Gastroesophageal sphincter (tissue), 4 donors: ENCODE results near the gene MYCBP2. TPM values are rescaled to one million over a fixed set of nuclear protein-coding genes. Genes with fewer than 3 reads are reported as not detected.

Source experiments
- ATAC-seq: fragments of 150-250 bp; one replicate; pipeline ENCODE4 v1.9.1; 2016; ENCODE audit warnings: mild to moderate bottlenecking, moderate library complexity
- H3K27ac ChIP-seq, 4 donors: fragments of 200-600 bp; sonication (generic) in 3 of 4; 1 replicate in 3 of 4; 2 replicates in 1 of 4; pipeline ENCODE4 v1.5.1; 2016 to 2019
- H3K27me3 ChIP-seq: fragments of 200-600 bp; sonication (generic); one replicate; pipeline ENCODE4 v1.5.1; 2019
- H3K36me3 ChIP-seq, 2 donors: fragments of 200-600 bp; sonication (generic); one replicate each; pipeline ENCODE4 v1.5.1; 2019; ENCODE audit warnings: control low read depth in 1 of 2
- H3K4me1 ChIP-seq, 3 donors: fragments of 200-600 bp; sonication (generic); 1 replicate in 2 of 3; 2 replicates in 1 of 3; pipeline ENCODE4 v1.5.1; 2016 to 2019; ENCODE audit warnings: control low read depth in 2 of 3
- H3K4me3 ChIP-seq, 2 donors: fragments of 200-600 bp; sonication (generic); one replicate each; pipeline ENCODE4 v1.5.1; 2019; ENCODE audit warnings: mild to moderate bottlenecking in 1 of 2, moderate library complexity in 1 of 2
- H3K9me3 ChIP-seq, 3 donors: fragments of 200-600 bp; sonication (generic); one replicate each; pipeline ENCODE4 v1.5.1; 2017 to 2019; ENCODE audit warnings: control low read depth in 2 of 3
- CTCF ChIP-seq, 4 experiments: fragments of 200-600 bp in 2 of 4; fragments of 450-650 bp in 2 of 4; sonication (generic) in 1 of 4; IDR thresholded peaks; one replicate each; pipeline ENCODE4 v1.5.1; 2017 to 2019; ENCODE audit warnings: antibody characterized with exemption in 4 of 4, mild to moderate bottlenecking in 2 of 4, moderate library complexity in 2 of 4
- EP300 ChIP-seq: sonication (generic); formaldehyde crosslinking; IDR thresholded peaks from one replicate; pipeline ENCODE4 v1.6.1; 2017; ENCODE audit warnings: antibody characterized with exemption, mild to moderate bottlenecking
- POLR2A ChIP-seq, 2 donors: fragments of 450-650 bp; IDR thresholded peaks; one replicate each; pipeline ENCODE4 v1.6.1; 2017; ENCODE audit warnings: antibody characterized with exemption in 2 of 2, mild to moderate bottlenecking in 2 of 2, moderate library complexity in 1 of 2
- POLR2AphosphoS5 ChIP-seq: sonication (generic); formaldehyde crosslinking; IDR thresholded peaks from one replicate; pipeline ENCODE4 v1.6.1; 2017; ENCODE audit warnings: antibody characterized with exemption
- WGBS, 2 donors: methylation state at CpG; one replicate each; pipeline ENCODE4 v1.1.5; 2018; ENCODE audit warnings: low coverage in 1 of 2; 5-methylcytosine and 5-hydroxymethylcytosine counted together
- total RNA-seq, 4 donors: library from RNA; depleted of rRNA; stranded (reverse); fragments of >200 nt; gene quantifications; one replicate each; pipeline ENCODE4 v1.1.0, GENCODE V29; 2016

Gene MYCBP2
- total RNA-seq, 4 donors from 2014 or later = 116 to 148 (median 119) TPM

GRCh38 chr13:77033717-77034302, 293.1 kb downstream of the MYCBP2 start:
- WGBS, 2 donors = 85 to 86% methylated on average over 1 to 3 of the region's 4 CpGs
- H3K4me3 ChIP-seq = no peak overlapping the region
- H3K27me3 ChIP-seq = no peaks in the 10 kb centered on the region
- TF ChIP-seq CTCF (IDR thresholded peaks at IDR 0.05) = no peak
- TF ChIP-seq EP300 = no peak
- no peak for TF ChIP-seq POLR2A (IDR thresholded peaks at IDR 0.05)
- TF ChIP-seq POLR2AphosphoS5 = no peak
- no peak for ATAC-seq
- H3K4me1 ChIP-seq = no peaks in the 10 kb centered on the region
- H3K9me3 ChIP-seq = no peaks in the 10 kb centered on the region
- H3K27ac ChIP-seq = no peak overlapping the region
- H3K36me3 ChIP-seq = no peaks in the 10 kb centered on the region

GRCh38 chr13:77031656-77032243, 295.1 kb downstream of the MYCBP2 start:
- 81 to 95% methylated on average over 3 to 5 of the region's 6 CpGs for WGBS, 2 donors
- Histone ChIP-seq H3K36me3 (no peaks in the 10 kb centered on the region), H3K4me3 (no peak overlapping the region), H3K9me3 (no peaks in the 10 kb centered on the region), H3K27me3 (no peaks in the 10 kb centered on the region), H3K4me1 (peaks cover 2 to 10% (median 4%) of the 10 kb centered on the region in 3 donors), H3K27ac (no peak overlapping the region)
- no peak for ATAC-seq
- TF ChIP-seq POLR2A (IDR thresholded peaks at IDR 0.05) = no peak
- no peak for TF ChIP-seq EP300
- TF ChIP-seq POLR2AphosphoS5 = no peak
- TF ChIP-seq CTCF (IDR thresholded peaks at IDR 0.05) = no peak

- Histone ChIP-seq H3K4me1 (peaks cover 2 to 20% (median 4%) of the 10 kb centered on the region in 3 donors), H3K36me3 (no peaks in the 10 kb centered on the region), H3K9me3 (no peaks in the 10 kb centered on the region), H3K4me3 (no peak overlapping the region), H3K27ac (no peak overlapping the region), H3K27me3 (no peaks in the 10 kb centered on the region)
- WGBS, 2 donors = 86 to 100% methylated on average over 1 of the region's 1 CpG
- no peak for ATAC-seq
- TF ChIP-seq EP300 (no peak), POLR2AphosphoS5 (no peak), POLR2A (IDR thresholded peaks at IDR 0.05) (no peak), CTCF (IDR thresholded peaks at IDR 0.05) (no peak)
These were observed 297.5 kb downstream of the MYCBP2 start for GRCh38 chr13:77029436-77029835.

GRCh38 chr13:77028202-77028601, 298.7 kb downstream of the MYCBP2 start:
- peak overlapping the region in 3 of 4 donors; percentile 99 to 100 (median 100) for H3K27ac ChIP-seq
- H3K9me3 ChIP-seq = no peaks in the 10 kb centered on the region
- H3K36me3 ChIP-seq = no peaks in the 10 kb centered on the region
- peaks cover 2 to 32% (median 4%) of the 10 kb centered on the region in 3 donors for H3K4me1 ChIP-seq
- TF ChIP-seq POLR2A (IDR thresholded peaks at IDR 0.05) = no peak
- no peak for TF ChIP-seq POLR2AphosphoS5
- ATAC-seq = no peak
- no peaks in the 10 kb centered on the region for H3K27me3 ChIP-seq
- 43 to 60% methylated on average over 5 of the region's 5 CpGs for WGBS, 2 donors
- H3K4me3 ChIP-seq = peak overlapping the region in 1 of 2 donors; percentile 88

GRCh38 chr13:77026861-77027621, 299.9 kb downstream of the MYCBP2 start, which contains the start of gene FBXL3:
Gene FBXL3, minus strand, starts transcription at chr13:77027159. Its CDS starts 5,299 bp downstream, at chr13:77021860.
- TF ChIP-seq POLR2AphosphoS5 = peak; percentile 65
- TF ChIP-seq POLR2A (IDR thresholded peaks at IDR 0.05) = peak; percentile 59 to 73
- TF ChIP-seq EP300 = no peak
- 0 to 1% methylated on average over 6 to 13 of the region's 74 CpGs for WGBS, 2 donors
- Histone ChIP-seq H3K4me1 (peaks cover 6 to 44% (median 9%) of the 10 kb centered on the region in 3 donors), H3K27me3 (no peaks in the 10 kb centered on the region), H3K27ac (peak within 1 kb of the TSS; percentile 87 to 100 (median 100)), H3K4me3 (peak within 1 kb of the TSS; percentile 72 to 88), H3K9me3 (no peaks in the 10 kb centered on the region), H3K36me3 (no peaks in the 10 kb centered on the region)
- peak; percentile 86 for ATAC-seq
